ENCODE results near the gene OR10G2. TPM values are rescaled to one million over a fixed set of nuclear protein-coding genes. Genes with fewer than 3 reads are reported as not detected.

The OR10G2 gene
- total RNA-seq, 1 experiment from 2014 or later: not detected

- ChIA-PET POLR2A (no interaction called here), CTCF (no interaction called here), RAD21 (ENCODE audit: low non-redundant PET in 1 of 2, low total read pairs in 2 of 2, uncharacterized antibody in 2 of 2, unreplicated experiment in 2 of 2) (no interaction called here)
- no peak overlapping the region for H2AFZ ChIP-seq (ENCODE audit: low read depth, low read length, poor library complexity, severe bottlenecking)
- DNase-seq (ENCODE audit: low read depth, low spot score): no peak
- TF ChIP-seq, protein P1, sequence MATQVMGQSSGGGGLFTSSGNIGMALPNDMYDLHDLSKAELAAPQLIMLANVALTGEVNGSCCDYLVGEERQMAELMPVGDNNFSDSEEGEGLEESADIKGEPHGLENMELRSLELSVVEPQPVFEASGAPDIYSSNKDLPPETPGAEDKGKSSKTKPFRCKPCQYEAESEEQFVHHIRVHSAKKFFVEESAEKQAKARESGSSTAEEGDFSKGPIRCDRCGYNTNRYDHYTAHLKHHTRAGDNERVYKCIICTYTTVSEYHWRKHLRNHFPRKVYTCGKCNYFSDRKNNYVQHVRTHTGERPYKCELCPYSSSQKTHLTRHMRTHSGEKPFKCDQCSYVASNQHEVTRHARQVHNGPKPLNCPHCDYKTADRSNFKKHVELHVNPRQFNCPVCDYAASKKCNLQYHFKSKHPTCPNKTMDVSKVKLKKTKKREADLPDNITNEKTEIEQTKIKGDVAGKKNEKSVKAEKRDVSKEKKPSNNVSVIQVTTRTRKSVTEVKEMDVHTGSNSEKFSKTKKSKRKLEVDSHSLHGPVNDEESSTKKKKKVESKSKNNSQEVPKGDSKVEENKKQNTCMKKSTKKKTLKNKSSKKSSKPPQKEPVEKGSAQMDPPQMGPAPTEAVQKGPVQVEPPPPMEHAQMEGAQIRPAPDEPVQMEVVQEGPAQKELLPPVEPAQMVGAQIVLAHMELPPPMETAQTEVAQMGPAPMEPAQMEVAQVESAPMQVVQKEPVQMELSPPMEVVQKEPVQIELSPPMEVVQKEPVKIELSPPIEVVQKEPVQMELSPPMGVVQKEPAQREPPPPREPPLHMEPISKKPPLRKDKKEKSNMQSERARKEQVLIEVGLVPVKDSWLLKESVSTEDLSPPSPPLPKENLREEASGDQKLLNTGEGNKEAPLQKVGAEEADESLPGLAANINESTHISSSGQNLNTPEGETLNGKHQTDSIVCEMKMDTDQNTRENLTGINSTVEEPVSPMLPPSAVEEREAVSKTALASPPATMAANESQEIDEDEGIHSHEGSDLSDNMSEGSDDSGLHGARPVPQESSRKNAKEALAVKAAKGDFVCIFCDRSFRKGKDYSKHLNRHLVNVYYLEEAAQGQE (IDR thresholded peaks at IDR 0.05; ENCODE audit: low read depth): no peak
- TF ChIP-seq CTCF (IDR thresholded peaks at IDR 0.05 in 2 of 3, conservative IDR thresholded peaks at IDR 0.05 in 1 of 3; ENCODE audit: borderline replicate concordance in 1 of 3, insufficient read depth in 1 of 3, low read depth in 2 of 3, low read length in 2 of 3) (no peak), EGR1 (IDR thresholded peaks at IDR 0.05; ENCODE audit: low read depth) (no peak), MAX (IDR thresholded peaks at IDR 0.05) (no peak), ZBTB33 (IDR thresholded peaks at IDR 0.05; ENCODE audit: extremely low read depth, insufficient replicate concordance, low read length) (no peak), POLR2A (IDR thresholded peaks at IDR 0.05; ENCODE audit: borderline replicate concordance, extremely low read depth, insufficient read depth, insufficient read length) (no peak), EZH2phosphoT487 (IDR thresholded peaks at IDR 0.05; ENCODE audit: borderline replicate concordance) (no peak), YY1 (IDR thresholded peaks at IDR 0.05; ENCODE audit: extremely low read depth, insufficient replicate concordance, low read depth, low read length) (no peak)
- TF ChIP-seq, protein P2, sequence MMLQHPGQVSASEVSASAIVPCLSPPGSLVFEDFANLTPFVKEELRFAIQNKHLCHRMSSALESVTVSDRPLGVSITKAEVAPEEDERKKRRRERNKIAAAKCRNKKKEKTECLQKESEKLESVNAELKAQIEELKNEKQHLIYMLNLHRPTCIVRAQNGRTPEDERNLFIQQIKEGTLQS (IDR thresholded peaks at IDR 0.05): no peak
- H3K4me1 ChIP-seq (ENCODE audit: control insufficient read depth in 1 of 2, insufficient read depth in 2 of 2, low read length in 2 of 2): no peaks in the 10 kb centered on the region
- no peaks in the 10 kb centered on the region for H4K20me1 ChIP-seq (ENCODE audit: insufficient read depth)
- H3K9ac ChIP-seq (ENCODE audit: low read length): no peak overlapping the region
- intact Hi-C loops (cut with micrococcal nuclease): no loop called here
- BruUV-seq (replicated peaks): no TSS peak
- no peaks in the 10 kb centered on the region for H3K36me3 ChIP-seq (ENCODE audit: control insufficient read depth in 1 of 2, insufficient read depth in 2 of 2, low read length in 2 of 2)
- no peak overlapping the region for H3K4me3 ChIP-seq (replicated peaks in 1 of 2; ENCODE audit: low read depth in 1 of 2, low read length in 2 of 2)
- no peaks in the 10 kb centered on the region for H3K9me3 ChIP-seq (ENCODE audit: control insufficient read depth in 1 of 2, insufficient read depth in 1 of 2, low read depth in 1 of 2, low read length in 2 of 2)
- no peaks in the 10 kb centered on the region for H3K79me2 ChIP-seq (ENCODE audit: insufficient read depth, low read length)
- H3K4me2 ChIP-seq (ENCODE audit: low read length): no peak overlapping the region
- peaks cover 46% of the 10 kb centered on the region for H3K27me3 ChIP-seq (ENCODE audit: insufficient read depth, low read length)
- no peaks in the 10 kb centered on the region for H3K9me2 ChIP-seq (ENCODE audit: insufficient read depth)
- no peak overlapping the region for H3K27ac ChIP-seq (ENCODE audit: low read depth, low read length)
- no peak for ATAC-seq
Observed at GRCh38 chr14:21675566-21675965, 40.8 kb upstream of the OR10G2 start.
